BE2C (cell line): ENCODE results near the gene DAPK2.
"Not testable (repeated sequence)": the region's sequence is repeated elsewhere in the genome, so short reads cannot be mapped to it uniquely, and the experiment has no call there.

Experiments
- DNase-seq: peaks from one replicate; pipeline ENCODE4 v3.0.0-alpha.2; 2020
- H3K27me3 ChIP-seq: fragments of 250-450 bp; sonication (Bioruptor Pico); 2 replicates; pipeline ENCODE4 v1.5.1; 2020; ENCODE audit warnings: mild to moderate bottlenecking
- H3K36me3 ChIP-seq: fragments of 250-450 bp; sonication (Bioruptor Pico); 2 replicates; pipeline ENCODE4 v1.5.1; 2020; ENCODE audit warnings: mild to moderate bottlenecking
- H3K4me1 ChIP-seq: fragments of 250-450 bp; sonication (Bioruptor Pico); 2 replicates; pipeline ENCODE4 v1.5.1; 2020
- H3K4me3 ChIP-seq: 2 replicates; pipeline ENCODE4 v1.5.1; 2011; ENCODE audit warnings: low read depth, low read length
- H3K9me3 ChIP-seq: fragments of 250-450 bp; sonication (Bioruptor Pico); 2 replicates; pipeline ENCODE4 v1.5.1; 2020
- CTCF ChIP-seq: IDR thresholded peaks from 2 replicates; pipeline ENCODE4 v1.5.1; 2012; ENCODE audit warnings: mild to moderate bottlenecking, low read depth, low read length

DAPK2 gene

GRCh38 chr15:64060716-64061115, 14.4 kb upstream of the DAPK2 start:
- no peaks in the 10 kb centered on the region for H3K4me1 ChIP-seq
- no peaks in the 10 kb centered on the region for H3K27me3 ChIP-seq
- H3K4me3 ChIP-seq, result no peak overlapping the region
- no peak for DNase-seq
- no peak for TF ChIP-seq CTCF
- no peaks in the 10 kb centered on the region for H3K36me3 ChIP-seq
- H3K9me3 ChIP-seq, result no peaks in the 10 kb centered on the region

- not testable (repeated sequence) for DNase-seq
Measured at GRCh38 chr15:64059104-64059503, 12.8 kb upstream of the DAPK2 start.

GRCh38 chr15:64058279-64058678, 12.0 kb upstream of the DAPK2 start:
- Histone ChIP-seq H3K27me3 (no peaks in the 10 kb centered on the region), H3K4me1 (no peaks in the 10 kb centered on the region), H3K9me3 (no peaks in the 10 kb centered on the region), H3K4me3 (no peak overlapping the region), H3K36me3 (no peaks in the 10 kb centered on the region)
- no peak for TF ChIP-seq CTCF
- DNase-seq, result no peak

More at GRCh38 chr15:64059104-64059503, 12.8 kb upstream of the DAPK2 start:
- not testable (repeated sequence) for H3K4me1 ChIP-seq, H3K9me3 ChIP-seq, H3K36me3 ChIP-seq, H3K4me3 ChIP-seq, H3K27me3 ChIP-seq

- not testable (repeated sequence) for H3K36me3 ChIP-seq, H3K4me3 ChIP-seq, DNase-seq, H3K4me1 ChIP-seq, H3K9me3 ChIP-seq, H3K27me3 ChIP-seq
Measured at GRCh38 chr15:64053674-64054073, 7.4 kb upstream of the DAPK2 start.

- DNase-seq, result no peak
- no peaks in the 10 kb centered on the region for H3K4me1 ChIP-seq
- H3K4me3 ChIP-seq, result no peak overlapping the region
- no peaks in the 10 kb centered on the region for H3K9me3 ChIP-seq
- H3K36me3 ChIP-seq, result no peaks in the 10 kb centered on the region
- TF ChIP-seq CTCF, result no peak
- no peaks in the 10 kb centered on the region for H3K27me3 ChIP-seq
Measured at GRCh38 chr15:64052925-64053491, 6.7 kb upstream of the DAPK2 start.

GRCh38 chr15:64051407-64052259, 5.3 kb upstream of the DAPK2 start:
- H3K9me3 ChIP-seq, result no peaks in the 10 kb centered on the region
- no peaks in the 10 kb centered on the region for H3K36me3 ChIP-seq
- no peaks in the 10 kb centered on the region; the same call in 1 of the 2 replicates for H3K4me1 ChIP-seq
- TF ChIP-seq CTCF, result no peak
- H3K27me3 ChIP-seq, result no peaks in the 10 kb centered on the region
- H3K4me3 ChIP-seq, result no peak overlapping the region
- no peak for DNase-seq

GRCh38 chr15:64051093-64051402, 4.8 kb upstream of the DAPK2 start:
- no peaks in the 10 kb centered on the region for H3K27me3 ChIP-seq
- DNase-seq, result no peak
- no peaks in the 10 kb centered on the region for H3K36me3 ChIP-seq
- no peak overlapping the region for H3K4me3 ChIP-seq
- no peak for TF ChIP-seq CTCF
- H3K9me3 ChIP-seq, result no peaks in the 10 kb centered on the region
- H3K4me1 ChIP-seq, result no peaks in the 10 kb centered on the region; the same call in 1 of the 2 replicates
